HG02678 (cell line): Measurements from ENCODE around the gene TTN.

Source experiments
- ATAC-seq: cut with Tn5 transposase; IDR thresholded peaks from one replicate; pipeline ENCODE4 v1.9.1; 2021; ENCODE audit warnings: mild to moderate bottlenecking, moderate library complexity; ENCODE audit not compliant: unreplicated experiment

TTN gene

GRCh38 chr2:178819147-178819875 is 12.1 kb upstream of the TTN start:
- ATAC-seq: no peak

GRCh38 chr2:178811901-178812300 is 4.7 kb upstream of the TTN start:
- ATAC-seq: no peak

- no peak for ATAC-seq
Observed at GRCh38 chr2:178811045-178811444, 3.8 kb upstream of the TTN start.

- ATAC-seq: no peak
Observed at GRCh38 chr2:178810422-178810821, 3.2 kb upstream of the TTN start.

GRCh38 chr2:178806543-178806942 is 680 bp downstream of the TTN start:
- no peak for ATAC-seq

- ATAC-seq: no peak
Observed at GRCh38 chr2:178805457-178805856, 1.8 kb downstream of the TTN start.

GRCh38 chr2:178804791-178805190 is 2.4 kb downstream of the TTN start:
- peak; percentile 78 for ATAC-seq

- no peak for ATAC-seq
Observed at GRCh38 chr2:178800510-178800909, 6.7 kb downstream of the TTN start.

GRCh38 chr2:178799305-178799704 is 7.9 kb downstream of the TTN start:
- ATAC-seq: no peak

GRCh38 chr2:178796079-178796677 is 11.0 kb downstream of the TTN start:
- ATAC-seq: no peak

GRCh38 chr2:178787934-178788333 is 19.3 kb downstream of the TTN start:
- no peak for ATAC-seq

GRCh38 chr2:178787155-178787554 is 20.1 kb downstream of the TTN start:
- no peak for ATAC-seq

- ATAC-seq: no peak
Observed at GRCh38 chr2:178783889-178784288, 23.3 kb downstream of the TTN start.

GRCh38 chr2:178782236-178782635 is 25.0 kb downstream of the TTN start:
- ATAC-seq: no peak

GRCh38 chr2:178777577-178777976 is 29.6 kb downstream of the TTN start:
- no peak for ATAC-seq

- no peak for ATAC-seq
Observed at GRCh38 chr2:178776751-178777150, 30.5 kb downstream of the TTN start.

- no peak for ATAC-seq
Observed at GRCh38 chr2:178775975-178776374, 31.2 kb downstream of the TTN start.

GRCh38 chr2:178770518-178770917 is 36.7 kb downstream of the TTN start:
- ATAC-seq: no peak

GRCh38 chr2:178767094-178768060 is 39.8 kb downstream of the TTN start:
- no peak for ATAC-seq

GRCh38 chr2:178764097-178764496 is 43.1 kb downstream of the TTN start:
- no peak for ATAC-seq

GRCh38 chr2:178761759-178762371 is 45.4 kb downstream of the TTN start:
- ATAC-seq: peak; percentile 68
